Midbrain (tissue), 1 donor: ENCODE measurements around the gene PSEN1.

Source experiments
- DNase-seq: peaks from one replicate; lab custom pipeline; 2025; lab: John Stamatoyannopoulos, UW

Gene PSEN1

GRCh38 chr14:73136387-73137225 is at the start of gene PSEN1:
Gene PSEN1 (plus strand): TSS chr14:73136507. CDS start chr14:73148020, 11,513 bp downstream.
- DNase-seq: peak; percentile 97

GRCh38 chr14:73091044-73091443 is 45.3 kb upstream of the PSEN1 start:
- DNase-seq: no peak

- DNase-seq: no peak
Observed at GRCh38 chr14:73097421-73097820, 38.9 kb upstream of the PSEN1 start.

GRCh38 chr14:73100334-73100733 is 36.0 kb upstream of the PSEN1 start:
- no peak for DNase-seq

- DNase-seq: no peak
Observed at GRCh38 chr14:73102806-73103497, 33.4 kb upstream of the PSEN1 start.

GRCh38 chr14:73105050-73105449 is 31.3 kb upstream of the PSEN1 start:
- DNase-seq: no peak

GRCh38 chr14:73105727-73106126 is 30.6 kb upstream of the PSEN1 start:
- DNase-seq: no peak

- DNase-seq: no peak
Observed at GRCh38 chr14:73116079-73116665, 20.1 kb upstream of the PSEN1 start.

- no peak for DNase-seq
Observed at GRCh38 chr14:73124180-73124894, 12.0 kb upstream of the PSEN1 start.

- DNase-seq: no peak
Observed at GRCh38 chr14:73125169-73125588, 11.1 kb upstream of the PSEN1 start.

GRCh38 chr14:73125746-73126145 is 10.6 kb upstream of the PSEN1 start:
- DNase-seq: no peak

GRCh38 chr14:73133795-73134194 is 2.5 kb upstream of the PSEN1 start:
- DNase-seq: no peak

GRCh38 chr14:73136085-73136386 is 271 bp upstream of the PSEN1 start:
- no peak for DNase-seq

GRCh38 chr14:73140811-73141323 is 4.6 kb downstream of the PSEN1 start:
- DNase-seq: no peak

- peak; percentile 51 for DNase-seq
Observed at GRCh38 chr14:73142216-73142615, 5.9 kb downstream of the PSEN1 start.

- DNase-seq: peak; percentile 83
Observed at GRCh38 chr14:73143003-73143402, 6.7 kb downstream of the PSEN1 start.

GRCh38 chr14:73143617-73144016 is 7.3 kb downstream of the PSEN1 start:
- no peak for DNase-seq

- no peak for DNase-seq
Observed at GRCh38 chr14:73145371-73145770, 9.1 kb downstream of the PSEN1 start.

- DNase-seq: no peak
Observed at GRCh38 chr14:73146111-73146510, 9.8 kb downstream of the PSEN1 start.

- no peak for DNase-seq
Observed at GRCh38 chr14:73149753-73150152, 13.4 kb downstream of the PSEN1 start.

- DNase-seq: no peak
Observed at GRCh38 chr14:73153272-73153671, 17.0 kb downstream of the PSEN1 start.

GRCh38 chr14:73162251-73162650 is 25.9 kb downstream of the PSEN1 start:
- peak; percentile 21 for DNase-seq
